Measurements from ENCODE around the gene LCK. TPM values are rescaled to one million over a fixed set of nuclear protein-coding genes. Genes with fewer than 3 reads are reported as not detected.
A peak's percentile ranks its signal among the peaks of the same experiment; 100 is the strongest.

Gene LCK
- total RNA-seq, 2 donors from 2014 or later, result 1.8 to 4.4 TPM

GRCh38 chr1:32247452-32247851, 3.6 kb upstream of the LCK start:
- Mint-ChIP-seq H3K27me3 (ENCODE audit: insufficient read depth) (peaks cover 4% of the 10 kb centered on the region), H3K27ac (no peak overlapping the region), H3K9me3 (no peaks in the 10 kb centered on the region), H3K4me1 (peaks cover 7% of the 10 kb centered on the region), H3K4me3 (no peak overlapping the region), H3K36me3 (ENCODE audit: low read depth) (no peaks in the 10 kb centered on the region)
- no peaks in the 10 kb centered on the region for H3K4me1 ChIP-seq (ENCODE audit: control insufficient read depth, insufficient read depth, low read length)
- DNase-seq, result no peak
- no peak overlapping the region for H3K4me3 ChIP-seq (ENCODE audit: low read length)
- H3K36me3 ChIP-seq (ENCODE audit: control insufficient read depth, insufficient read depth, low read length), result no peaks in the 10 kb centered on the region
- H3K9ac ChIP-seq (ENCODE audit: extremely low read depth, low read length, poor library complexity, severe bottlenecking), result no peak overlapping the region
- no peak overlapping the region for H3K27ac ChIP-seq (ENCODE audit: low read depth, low read length)
- TF ChIP-seq, protein P1, sequence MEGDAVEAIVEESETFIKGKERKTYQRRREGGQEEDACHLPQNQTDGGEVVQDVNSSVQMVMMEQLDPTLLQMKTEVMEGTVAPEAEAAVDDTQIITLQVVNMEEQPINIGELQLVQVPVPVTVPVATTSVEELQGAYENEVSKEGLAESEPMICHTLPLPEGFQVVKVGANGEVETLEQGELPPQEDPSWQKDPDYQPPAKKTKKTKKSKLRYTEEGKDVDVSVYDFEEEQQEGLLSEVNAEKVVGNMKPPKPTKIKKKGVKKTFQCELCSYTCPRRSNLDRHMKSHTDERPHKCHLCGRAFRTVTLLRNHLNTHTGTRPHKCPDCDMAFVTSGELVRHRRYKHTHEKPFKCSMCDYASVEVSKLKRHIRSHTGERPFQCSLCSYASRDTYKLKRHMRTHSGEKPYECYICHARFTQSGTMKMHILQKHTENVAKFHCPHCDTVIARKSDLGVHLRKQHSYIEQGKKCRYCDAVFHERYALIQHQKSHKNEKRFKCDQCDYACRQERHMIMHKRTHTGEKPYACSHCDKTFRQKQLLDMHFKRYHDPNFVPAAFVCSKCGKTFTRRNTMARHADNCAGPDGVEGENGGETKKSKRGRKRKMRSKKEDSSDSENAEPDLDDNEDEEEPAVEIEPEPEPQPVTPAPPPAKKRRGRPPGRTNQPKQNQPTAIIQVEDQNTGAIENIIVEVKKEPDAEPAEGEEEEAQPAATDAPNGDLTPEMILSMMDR (conservative IDR thresholded peaks at IDR 0.05), result no peak
- WGBS, 2 experiments (ENCODE audit: insufficient coverage in 1 of 2, insufficient read length in 1 of 2), result 92 to 100% methylated on average over 4 to 12 of the region's 12 CpGs
- H3K27me3 ChIP-seq (ENCODE audit: control insufficient read depth, insufficient read depth, low read length, poor library complexity, severe bottlenecking), result no peaks in the 10 kb centered on the region
- H3K9me3 ChIP-seq (ENCODE audit: control insufficient read depth, low read length), result no peaks in the 10 kb centered on the region

DNA sequence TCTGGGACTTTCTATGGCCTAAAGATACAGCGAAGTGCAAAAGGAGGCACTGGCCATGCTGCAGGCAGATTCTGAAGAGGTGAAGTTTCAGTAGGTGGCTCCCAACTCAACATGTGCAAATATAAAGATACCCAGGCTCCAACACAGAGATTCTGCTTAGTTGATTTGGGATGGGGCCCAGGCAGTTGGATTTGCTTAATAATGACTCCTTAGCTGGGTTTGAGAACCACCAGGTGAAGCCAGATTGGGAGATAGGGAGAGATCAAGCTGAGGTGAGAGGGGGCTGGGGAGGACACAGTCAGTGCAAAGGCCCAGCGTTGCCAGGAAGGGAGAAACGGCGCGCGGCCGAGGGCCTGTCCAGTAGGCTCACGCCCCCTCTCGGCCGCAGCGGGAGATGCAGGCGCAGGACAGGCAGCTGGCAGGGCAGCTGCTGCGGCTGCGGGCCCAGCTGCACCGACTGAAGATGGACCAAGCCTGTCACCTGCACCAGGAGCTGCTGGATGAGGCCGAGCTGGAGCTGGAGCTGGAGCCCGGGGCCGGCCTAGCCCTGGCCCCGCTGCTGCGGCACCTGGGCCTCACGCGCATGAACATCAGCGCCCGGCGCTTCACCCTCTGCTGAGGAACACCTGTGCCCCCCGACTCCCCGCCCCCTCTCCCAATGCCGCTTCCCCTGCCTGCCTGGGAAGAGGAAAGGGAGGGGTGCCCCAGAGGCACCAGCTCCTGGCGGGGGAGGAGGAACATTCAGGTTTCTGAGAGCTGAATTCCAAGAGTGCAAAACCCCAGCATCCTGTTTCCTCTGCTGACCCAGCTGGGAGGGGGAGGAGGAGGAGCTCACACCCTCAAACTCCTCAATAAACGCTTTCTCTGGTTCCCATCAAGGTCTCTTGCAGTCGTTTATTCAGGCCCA, 2.8 kb upstream of the LCK start:
- WGBS, 2 experiments (ENCODE audit: insufficient coverage in 1 of 2, insufficient read length in 1 of 2), result 16% methylated on average over 10 to 31 of the region's 31 CpGs
- peak overlapping the region; percentile 36 for H3K4me3 Mint-ChIP-seq
- no peaks in the 10 kb centered on the region for H3K27me3 Mint-ChIP-seq (ENCODE audit: insufficient read depth)
- no peaks in the 10 kb centered on the region for H3K36me3 ChIP-seq (ENCODE audit: control insufficient read depth, insufficient read depth, low read length)
- no peak overlapping the region for H3K4me3 ChIP-seq (ENCODE audit: low read length)
- no peaks in the 10 kb centered on the region for H3K27me3 ChIP-seq (ENCODE audit: control insufficient read depth, insufficient read depth, low read length, poor library complexity, severe bottlenecking)
- DNase-seq, result peak; percentile 97
- H3K27ac ChIP-seq (ENCODE audit: low read depth, low read length), result no peak overlapping the region
- no peak overlapping the region for H3K27ac Mint-ChIP-seq
- H3K9me3 Mint-ChIP-seq, result no peaks in the 10 kb centered on the region
- H3K36me3 Mint-ChIP-seq (ENCODE audit: low read depth), result no peaks in the 10 kb centered on the region
- no peaks in the 10 kb centered on the region for H3K4me1 ChIP-seq (ENCODE audit: control insufficient read depth, insufficient read depth, low read length)
- TF ChIP-seq, protein P1 (conservative IDR thresholded peaks at IDR 0.05), result peak; percentile 98
- H3K9me3 ChIP-seq (ENCODE audit: control insufficient read depth, low read length), result no peaks in the 10 kb centered on the region
- peaks cover 3% of the 10 kb centered on the region for H3K4me1 Mint-ChIP-seq
- no peak overlapping the region for H3K9ac ChIP-seq (ENCODE audit: extremely low read depth, low read length, poor library complexity, severe bottlenecking)

GRCh38 chr1:32249831-32250525, 1.1 kb upstream of the LCK start:
- Histone ChIP-seq H3K36me3 (ENCODE audit: control insufficient read depth, insufficient read depth, low read length) (no peaks in the 10 kb centered on the region), H3K27ac (ENCODE audit: low read depth, low read length) (no peak overlapping the region), H3K9ac (ENCODE audit: extremely low read depth, low read length, poor library complexity, severe bottlenecking) (no peak overlapping the region), H3K27me3 (ENCODE audit: control insufficient read depth, insufficient read depth, low read length, poor library complexity, severe bottlenecking) (no peaks in the 10 kb centered on the region), H3K4me1 (ENCODE audit: control insufficient read depth, insufficient read depth, low read length) (no peaks in the 10 kb centered on the region), H3K4me3 (ENCODE audit: low read length) (no peak overlapping the region), H3K9me3 (ENCODE audit: control insufficient read depth, low read length) (no peaks in the 10 kb centered on the region)
- 80 to 83% methylated on average over 5 to 9 of the region's 9 CpGs for WGBS, 2 experiments (ENCODE audit: insufficient coverage in 1 of 2, insufficient read length in 1 of 2)
- no peaks in the 10 kb centered on the region for H3K36me3 Mint-ChIP-seq (ENCODE audit: low read depth)
- no peaks in the 10 kb centered on the region for H3K27me3 Mint-ChIP-seq (ENCODE audit: insufficient read depth)
- H3K27ac Mint-ChIP-seq, result peak overlapping the region; percentile 65
- no peaks in the 10 kb centered on the region for H3K9me3 Mint-ChIP-seq
- no peak for DNase-seq
- H3K4me1 Mint-ChIP-seq, result peaks cover 3% of the 10 kb centered on the region
- TF ChIP-seq, protein P1 (conservative IDR thresholded peaks at IDR 0.05), result no peak
- no peak overlapping the region for H3K4me3 Mint-ChIP-seq

All from endodermal cell (in vitro differentiated cells).